H9 (cell line): Measurements from ENCODE around the gene CTNNA1. TPM values are rescaled to one million over a fixed set of nuclear protein-coding genes. Genes with fewer than 3 reads are reported as not detected.
"Not testable (repeated sequence)": the region's sequence is repeated elsewhere in the genome, so short reads cannot be mapped to it uniquely, and the experiment has no call there.

Experiments
- DNase-seq: peaks from one replicate; pipeline ENCODE4 v3.0.0-alpha.2; 2017
- H2AFZ ChIP-seq: one replicate; pipeline ENCODE4 v1.6.1; 2013; ENCODE audit warnings: mild to moderate bottlenecking, low read length, control low read depth, moderate library complexity
- H2AK5ac ChIP-seq: 2 replicates; pipeline ENCODE4 v1.6.1; 2013; ENCODE audit warnings: low read length, control low read depth, mixed read lengths; ENCODE audit not compliant: insufficient read length
- H2BK120ac ChIP-seq: one replicate; pipeline ENCODE4 v1.6.1; 2013; ENCODE audit warnings: low read depth, mild to moderate bottlenecking, low read length, control low read depth, inconsistent platforms; ENCODE audit not compliant: poor library complexity, severe bottlenecking
- H2BK12ac ChIP-seq: 2 replicates; pipeline ENCODE4 v1.6.1; 2013; ENCODE audit warnings: low read length, control low read depth, mixed read lengths, low read depth; ENCODE audit not compliant: insufficient read length
- H2BK15ac ChIP-seq: 2 replicates; pipeline ENCODE4 v1.6.1; 2013; ENCODE audit warnings: low read depth, low read length, control low read depth
- H2BK20ac ChIP-seq: one replicate; pipeline ENCODE4 v1.6.1; 2013; ENCODE audit warnings: low read depth, mild to moderate bottlenecking, low read length, control low read depth, inconsistent platforms; ENCODE audit not compliant: poor library complexity, severe bottlenecking
- H2BK5ac ChIP-seq: 2 replicates; pipeline ENCODE4 v1.6.1; 2013; ENCODE audit warnings: low read length, control low read depth, mixed read lengths; ENCODE audit not compliant: insufficient read length
- H3K14ac ChIP-seq: 2 replicates; pipeline ENCODE4 v1.6.1; 2013; ENCODE audit warnings: low read length, control low read depth; ENCODE audit not compliant: insufficient read depth
- H3K18ac ChIP-seq: 2 replicates; pipeline ENCODE4 v1.6.1; 2013; ENCODE audit warnings: low read depth, mild to moderate bottlenecking, mixed read lengths, low read length, control low read depth; ENCODE audit not compliant: insufficient read length
- H3K23ac ChIP-seq: 2 replicates; pipeline ENCODE4 v1.6.1; 2013; ENCODE audit warnings: low read length, control low read depth, mixed read lengths, low read depth; ENCODE audit not compliant: insufficient read length
- H3K23me2 ChIP-seq: 2 replicates; pipeline ENCODE4 v1.6.1; 2013; ENCODE audit warnings: low read depth, mild to moderate bottlenecking, mixed read lengths, low read length, control low read depth; ENCODE audit not compliant: insufficient read length, poor library complexity, severe bottlenecking
- H3K27ac ChIP-seq: 2 replicates; pipeline ENCODE4 v1.5.1; 2013; ENCODE audit warnings: low read length, control low read depth, mixed read lengths, low read depth; ENCODE audit not compliant: insufficient read length
- H3K27me3 ChIP-seq: 2 replicates; pipeline ENCODE4 v1.6.1; 2013; ENCODE audit warnings: low read length, control low read depth, inconsistent platforms; ENCODE audit not compliant: insufficient read depth
- H3K4ac ChIP-seq: 2 replicates; pipeline ENCODE4 v1.6.1; 2013; ENCODE audit warnings: low read depth, mild to moderate bottlenecking, control low read depth, inconsistent platforms, low read length, moderate library complexity
- H3K4me1 ChIP-seq: 2 replicates; pipeline ENCODE4 v1.6.1; 2013; ENCODE audit warnings: low read length, control low read depth, inconsistent platforms; ENCODE audit not compliant: insufficient read depth
- H3K4me2 ChIP-seq: 2 replicates; pipeline ENCODE4 v1.6.1; 2013; ENCODE audit warnings: low read length, control low read depth, mixed read lengths; ENCODE audit not compliant: insufficient read length, insufficient read depth
- H3K56ac ChIP-seq: 2 replicates; pipeline ENCODE4 v1.6.1; 2013; ENCODE audit warnings: low read depth, mild to moderate bottlenecking, mixed read lengths, low read length, control low read depth; ENCODE audit not compliant: insufficient read length
- H3K79me1 ChIP-seq: 2 replicates; pipeline ENCODE4 v1.6.1; 2013; ENCODE audit warnings: low read depth, mild to moderate bottlenecking, moderate library complexity, low read length, control low read depth, inconsistent platforms; ENCODE audit not compliant: insufficient read depth, poor library complexity, severe bottlenecking
- H3K79me2 ChIP-seq: 2 replicates; pipeline ENCODE4 v1.6.1; 2013; ENCODE audit warnings: low read length, control low read depth, inconsistent platforms; ENCODE audit not compliant: insufficient read depth
- H3K9ac ChIP-seq: 2 replicates; pipeline ENCODE4 v1.6.1; 2013; ENCODE audit warnings: low read length, control low read depth, mixed read lengths; ENCODE audit not compliant: insufficient read length; ENCODE audit errors: extremely low read depth
- H3K9me3 ChIP-seq: one replicate; pipeline ENCODE4 v1.6.1; 2013; ENCODE audit warnings: low read depth, low read length, inconsistent platforms; ENCODE audit not compliant: control insufficient read depth
- H3T11ph ChIP-seq: one replicate; pipeline ENCODE4 v1.6.1; 2013; ENCODE audit warnings: mild to moderate bottlenecking, low read length, control low read depth, inconsistent platforms
- H4K20me1 ChIP-seq: one replicate; pipeline ENCODE4 v1.6.1; 2013; ENCODE audit not compliant: control insufficient read depth, insufficient read length, insufficient read depth
- H4K5ac ChIP-seq: 2 replicates; pipeline ENCODE4 v1.6.1; 2013; ENCODE audit warnings: low read depth, mild to moderate bottlenecking, mixed read lengths, low read length, control low read depth; ENCODE audit not compliant: insufficient read length
- H4K8ac ChIP-seq: replicated peaks from 2 replicates; pipeline ENCODE4 v1.6.1; 2013; ENCODE audit warnings: low read length, control low read depth, mixed read lengths, low read depth; ENCODE audit not compliant: insufficient read length
- H4K91ac ChIP-seq: 2 replicates; pipeline ENCODE4 v1.6.1; 2013; ENCODE audit warnings: low read depth, mild to moderate bottlenecking, moderate library complexity, mixed read lengths, low read length, control low read depth; ENCODE audit not compliant: insufficient read length
- H3K27ac Mint-ChIP-seq, 3 experiments: 2 replicates in 2 of 3; 3 replicates in 1 of 3; pipeline ENCODE4 v1.8.0; 2020 to 2021; ENCODE audit warnings: mixed read lengths in 3 of 3, mild to moderate bottlenecking in 1 of 3, moderate library complexity in 1 of 3
- H3K27me3 Mint-ChIP-seq: 2 replicates; pipeline ENCODE4 v1.8.0; 2021; ENCODE audit warnings: low read depth, mild to moderate bottlenecking, moderate library complexity, mixed read lengths
- H3K36me3 Mint-ChIP-seq, 3 experiments: 2 replicates in 2 of 3; 3 replicates in 1 of 3; pipeline ENCODE4 v1.8.0; 2020 to 2021; ENCODE audit warnings: low read depth in 3 of 3, mixed read lengths in 3 of 3; ENCODE audit not compliant: insufficient read depth in 1 of 3
- H3K4me1 Mint-ChIP-seq, 2 experiments: 2 replicates each; pipeline ENCODE4 v1.8.0; 2020; ENCODE audit warnings: mixed read lengths in 2 of 2
- H3K4me3 Mint-ChIP-seq, 2 experiments: 2 replicates in 1 of 2; 3 replicates in 1 of 2; pipeline ENCODE4 v1.8.0; 2020 to 2021; ENCODE audit warnings: mild to moderate bottlenecking in 2 of 2, mixed read lengths in 2 of 2, moderate library complexity in 1 of 2
- H3K9me3 Mint-ChIP-seq, 2 experiments: 2 replicates in 1 of 2; 3 replicates in 1 of 2; pipeline ENCODE4 v1.8.0; 2020; ENCODE audit warnings: mild to moderate bottlenecking in 2 of 2, mixed read lengths in 2 of 2, moderate library complexity in 1 of 2
- CTCF ChIP-seq: fragments of 200-600 bp; sonication (generic); conservative IDR thresholded peaks from 3 replicates; pipeline ENCODE4 v1.8.0; 2021; ENCODE audit warnings: antibody characterized with exemption, mild to moderate bottlenecking
- WGBS: extraction: QIAGEN DNeasy Blood & Tissue Kit; methylation state at CpG from one replicate; pipeline ENCODE4 v1.1.7; 2013; ENCODE audit warnings: missing lambda C conversion rate, low lambda C conversion rate, mixed read lengths; ENCODE audit not compliant: insufficient read length; ENCODE audit errors: extremely low coverage; 5-methylcytosine and 5-hydroxymethylcytosine counted together
- total RNA-seq: library from RNA; stranded (reverse); gene quantifications from 2 replicates; pipeline ENCODE4 v1.2.1, GENCODE V29; 2021

Gene CTNNA1
- total RNA-seq, 1 experiment from 2014 or later = 354 TPM

DNA sequence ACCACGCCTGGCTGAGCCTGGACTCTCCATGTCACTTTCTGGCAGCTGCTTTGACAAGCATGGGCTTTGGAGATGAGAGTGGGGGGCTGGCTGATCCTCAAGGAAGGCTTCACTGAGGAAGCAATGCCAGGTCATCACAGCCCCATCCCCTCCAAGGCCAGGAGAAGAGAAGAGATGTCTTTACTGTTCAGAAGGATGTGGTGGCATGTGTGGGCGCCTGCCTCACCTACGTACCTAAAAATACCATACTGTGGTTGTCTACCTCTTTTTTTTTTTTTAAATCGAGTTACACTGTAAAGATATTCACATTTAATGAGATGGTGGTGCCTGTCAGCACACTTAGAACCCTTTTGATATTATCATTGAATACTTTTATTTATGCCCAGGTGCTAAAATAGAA is 26.4 kb upstream of the CTNNA1 start:
- Histone ChIP-seq H2BK15ac (no peak overlapping the region), H4K20me1 (no peaks in the 10 kb centered on the region), H4K91ac (peak overlapping the region; percentile 14), H4K5ac (no peak overlapping the region), H3K14ac (no peak overlapping the region), H3K56ac (no peak overlapping the region), H3K4me2 (no peak overlapping the region), H3K9me3 (no peaks in the 10 kb centered on the region), H2AK5ac (no peak overlapping the region), H3K4ac (no peak overlapping the region; the same call in 1 of the 2 replicates), H3K27ac (no peak overlapping the region), H3K18ac (no peak overlapping the region), H3K79me1 (no peaks in the 10 kb centered on the region), H3K23ac (no peak overlapping the region), H2BK12ac (no peak overlapping the region), H2BK20ac (no peak overlapping the region), H3K79me2 (no peaks in the 10 kb centered on the region), H4K8ac (no peak overlapping the region), H2AFZ (no peak overlapping the region), H3K23me2 (no peaks in the 10 kb centered on the region), H3K9ac (no peak overlapping the region), H3T11ph (no peak overlapping the region), H2BK120ac (no peak overlapping the region), H2BK5ac (no peak overlapping the region), H3K27me3 (no peaks in the 10 kb centered on the region), H3K4me1 (peaks cover 13% of the 10 kb centered on the region; the same call in 1 of the 2 replicates)
- Mint-ChIP-seq H3K9me3 (no peaks in the 10 kb centered on the region), H3K27ac (no peak overlapping the region), H3K4me1 (peaks cover 40 to 46% of the 10 kb centered on the region in 2 experiments), H3K27me3 (no peaks in the 10 kb centered on the region), H3K4me3 (no peak overlapping the region), H3K36me3 (no peaks in the 10 kb centered on the region)
- no peak for DNase-seq
- WGBS = no CpG with 5 or more reads among the region's 4 CpGs
- no peak for TF ChIP-seq CTCF

DNA sequence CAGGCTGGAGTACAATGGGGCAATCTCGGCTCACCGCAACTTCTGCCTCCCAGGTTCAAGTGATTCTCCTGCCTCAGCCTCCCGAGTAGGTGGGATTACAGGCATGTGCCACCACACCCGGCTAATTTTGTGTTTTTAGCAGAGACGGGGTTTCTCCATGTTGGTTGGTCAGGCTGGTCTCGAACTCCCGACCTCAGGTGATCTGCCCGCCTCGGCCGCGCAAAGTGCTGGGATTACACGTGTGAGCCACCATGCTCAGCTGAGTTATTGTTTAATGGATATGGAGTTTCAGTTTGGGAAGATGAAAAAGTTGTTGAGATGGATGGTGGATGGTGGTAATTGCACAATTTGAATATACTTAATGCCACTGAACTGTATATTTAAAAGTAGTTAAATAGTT is 22.7 kb upstream of the CTNNA1 start:
- not testable (repeated sequence) for H3K4me3 Mint-ChIP-seq, H3K23me2 ChIP-seq, H2AFZ ChIP-seq, H3K4ac ChIP-seq, H4K91ac ChIP-seq, H2BK5ac ChIP-seq, H4K5ac ChIP-seq, H3K27ac Mint-ChIP-seq, H3K9ac ChIP-seq, H3K9me3 ChIP-seq, H3K27me3 Mint-ChIP-seq, H3K36me3 Mint-ChIP-seq, H3K56ac ChIP-seq, H2AK5ac ChIP-seq, H3T11ph ChIP-seq, H3K27ac ChIP-seq, H3K27me3 ChIP-seq, H4K20me1 ChIP-seq, H2BK20ac ChIP-seq, H2BK120ac ChIP-seq, H4K8ac ChIP-seq, H3K79me2 ChIP-seq, H3K9me3 Mint-ChIP-seq, H3K23ac ChIP-seq, H3K14ac ChIP-seq, DNase-seq, H2BK15ac ChIP-seq, H3K4me2 ChIP-seq, H3K18ac ChIP-seq, H3K4me1 ChIP-seq, H2BK12ac ChIP-seq, H3K79me1 ChIP-seq
- WGBS = no CpG with 5 or more reads among the region's 12 CpGs
- peaks cover 10 to 12% of the 10 kb centered on the region in 2 experiments for H3K4me1 Mint-ChIP-seq
